Measurements from ENCODE around the gene DALRD3.

DALRD3 gene

GRCh38 chr3:49025793-49026520, 7.6 kb upstream of the DALRD3 start:
- Mint-ChIP-seq H3K4me3 (no peak overlapping the region), H3K27ac (peak overlapping the region; percentile 41), H3K4me1 (ENCODE audit: low read depth) (peaks cover 39% of the 10 kb centered on the region), H3K36me3 (ENCODE audit: low read depth) (peaks cover 42% of the 10 kb centered on the region), H3K9me3 (no peaks in the 10 kb centered on the region), H3K27me3 (ENCODE audit: low read depth) (no peaks in the 10 kb centered on the region)

DNA sequence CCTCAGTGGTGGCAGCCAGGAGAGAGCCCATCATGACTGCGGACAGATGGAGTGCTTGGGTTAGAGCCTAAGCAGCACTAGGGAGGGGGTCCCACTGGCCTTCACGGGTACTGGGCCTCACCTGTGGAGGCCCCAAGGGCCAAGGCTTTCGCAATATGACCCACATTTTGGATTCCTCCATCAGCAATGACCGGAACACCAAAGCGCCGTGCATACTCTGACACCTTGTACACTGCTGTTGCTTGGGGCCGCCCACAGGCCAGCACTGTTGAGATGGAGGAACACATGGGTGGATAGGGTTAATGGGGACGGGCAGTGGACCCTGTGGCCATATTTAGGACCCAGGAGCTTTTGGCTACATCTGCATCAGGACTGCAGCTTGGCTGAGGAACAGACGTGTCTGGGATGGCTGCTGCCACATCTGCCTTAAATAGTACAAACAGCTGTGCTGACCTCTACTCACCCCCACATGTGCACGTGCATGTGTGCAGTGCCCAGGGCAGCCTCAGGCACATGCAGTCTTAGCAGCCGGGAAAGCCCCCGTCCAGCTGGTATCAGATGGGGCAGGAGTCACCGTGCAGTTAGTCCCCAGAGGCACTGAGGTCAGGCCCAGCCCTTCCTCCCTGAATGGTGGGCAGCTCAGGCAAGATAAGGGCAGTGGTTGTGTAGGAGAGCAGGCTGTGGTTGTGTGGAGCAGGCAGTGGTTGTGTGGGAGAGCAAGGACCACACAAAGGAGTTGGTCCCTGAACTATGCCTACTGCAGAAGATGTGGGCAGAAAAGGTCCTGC, 6.8 kb upstream of the DALRD3 start:
- Mint-ChIP-seq H3K36me3 (ENCODE audit: low read depth) (peaks cover 37% of the 10 kb centered on the region), H3K9me3 (no peaks in the 10 kb centered on the region), H3K27ac (peak overlapping the region; percentile 20), H3K4me3 (no peak overlapping the region), H3K4me1 (ENCODE audit: low read depth) (peaks cover 39% of the 10 kb centered on the region), H3K27me3 (ENCODE audit: low read depth) (no peaks in the 10 kb centered on the region)

DNA sequence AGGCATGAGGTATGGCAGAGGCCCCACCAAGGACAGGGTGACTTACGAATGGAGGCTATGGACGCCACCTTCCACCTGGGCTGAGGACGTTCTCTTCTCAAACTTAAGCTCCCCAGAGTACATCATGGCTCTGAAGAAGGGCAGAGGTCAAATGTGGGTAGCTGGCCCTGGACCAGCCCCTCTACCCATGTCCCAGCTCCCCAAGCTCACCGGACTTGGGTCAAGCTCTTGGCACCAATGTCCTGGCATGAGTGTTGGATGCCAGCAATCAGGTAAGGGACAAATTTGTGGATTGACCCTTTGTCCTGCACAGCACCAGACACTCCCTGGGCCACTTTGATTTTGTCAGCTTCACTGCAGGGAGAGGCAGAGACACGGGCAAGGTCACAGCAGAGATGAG, 6.1 kb upstream of the DALRD3 start:
- peaks cover 44% of the 10 kb centered on the region for H3K4me1 Mint-ChIP-seq (ENCODE audit: low read depth)
- peaks cover 35% of the 10 kb centered on the region for H3K36me3 Mint-ChIP-seq (ENCODE audit: low read depth)
- H3K9me3 Mint-ChIP-seq: no peaks in the 10 kb centered on the region
- no peak overlapping the region for H3K4me3 Mint-ChIP-seq
- no peak overlapping the region for H3K27ac Mint-ChIP-seq
- H3K27me3 Mint-ChIP-seq (ENCODE audit: low read depth): no peaks in the 10 kb centered on the region

- H3K4me1 Mint-ChIP-seq (ENCODE audit: low read depth): peaks cover 41% of the 10 kb centered on the region
- H3K4me3 Mint-ChIP-seq: peak overlapping the region; percentile 94
- H3K27me3 Mint-ChIP-seq (ENCODE audit: low read depth): no peaks in the 10 kb centered on the region
- H3K9me3 Mint-ChIP-seq: no peaks in the 10 kb centered on the region
- peaks cover 30% of the 10 kb centered on the region for H3K36me3 Mint-ChIP-seq (ENCODE audit: low read depth)
- H3K27ac Mint-ChIP-seq: peak overlapping the region; percentile 31
Observed at GRCh38 chr3:49023775-49024174, 5.4 kb upstream of the DALRD3 start.

GRCh38 chr3:49022688-49023171, 4.3 kb upstream of the DALRD3 start:
- Mint-ChIP-seq H3K36me3 (ENCODE audit: low read depth) (peaks cover 30% of the 10 kb centered on the region), H3K27ac (peak overlapping the region; percentile 98), H3K4me1 (ENCODE audit: low read depth) (peaks cover 32% of the 10 kb centered on the region), H3K9me3 (no peaks in the 10 kb centered on the region), H3K27me3 (ENCODE audit: low read depth) (no peaks in the 10 kb centered on the region), H3K4me3 (peak overlapping the region; percentile 94)

DNA sequence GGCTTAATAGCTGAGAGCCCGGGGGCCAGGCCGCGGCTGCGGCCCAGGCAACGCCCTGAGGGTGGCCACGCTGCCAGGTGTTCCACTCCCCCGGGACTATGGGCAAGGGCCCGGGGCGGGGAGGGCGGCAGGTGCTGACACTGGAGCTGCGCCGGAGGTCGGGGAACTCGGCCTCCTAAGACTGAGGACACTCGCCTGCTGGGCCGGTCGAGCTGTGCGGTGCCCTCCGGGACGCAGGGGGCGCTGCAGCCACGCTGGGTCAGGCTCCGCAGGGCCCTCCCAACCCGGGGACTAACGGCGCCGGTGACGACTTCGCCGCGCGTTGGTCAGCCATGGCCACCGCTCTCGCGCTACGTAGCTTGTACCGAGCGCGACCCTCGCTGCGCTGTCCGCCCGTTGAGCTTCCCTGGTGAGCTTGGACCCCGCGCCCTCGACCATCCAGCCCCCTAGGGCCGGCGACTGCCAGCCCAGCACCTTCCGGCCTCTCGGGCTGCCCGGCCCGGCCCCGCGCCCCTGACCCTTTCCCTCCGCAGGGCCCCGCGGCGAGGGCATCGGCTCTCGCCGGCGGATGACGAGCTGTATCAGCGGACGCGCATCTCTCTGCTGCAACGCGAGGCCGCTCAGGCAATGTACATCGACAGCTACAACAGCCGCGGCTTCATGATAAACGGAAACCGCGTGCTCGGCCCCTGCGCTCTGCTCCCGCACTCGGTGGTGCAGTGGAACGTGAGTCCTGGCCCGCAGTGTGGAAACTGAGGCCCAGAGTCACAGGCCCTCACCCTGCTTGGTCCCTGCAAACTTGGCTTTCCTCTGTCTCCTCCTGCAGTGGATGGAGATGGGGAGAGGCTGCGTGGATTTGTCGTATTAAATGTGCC, 3.7 kb upstream of the DALRD3 start, which contains the start of gene NDUFAF3:
TSS of gene NDUFAF3 (plus strand) at position 309 of the 875 bp plus-strand sequence. CDS start at position 333, 24 bp downstream.
- H3K36me3 Mint-ChIP-seq (ENCODE audit: low read depth): peaks cover 28% of the 10 kb centered on the region
- H3K9me3 Mint-ChIP-seq: no peaks in the 10 kb centered on the region
- H3K4me3 Mint-ChIP-seq: peak within 1 kb of the TSS; percentile 94
- H3K27ac Mint-ChIP-seq: peak within 1 kb of the TSS; percentile 98
- no peaks in the 10 kb centered on the region for H3K27me3 Mint-ChIP-seq (ENCODE audit: low read depth)
- peaks cover 30% of the 10 kb centered on the region for H3K4me1 Mint-ChIP-seq (ENCODE audit: low read depth)

DNA sequence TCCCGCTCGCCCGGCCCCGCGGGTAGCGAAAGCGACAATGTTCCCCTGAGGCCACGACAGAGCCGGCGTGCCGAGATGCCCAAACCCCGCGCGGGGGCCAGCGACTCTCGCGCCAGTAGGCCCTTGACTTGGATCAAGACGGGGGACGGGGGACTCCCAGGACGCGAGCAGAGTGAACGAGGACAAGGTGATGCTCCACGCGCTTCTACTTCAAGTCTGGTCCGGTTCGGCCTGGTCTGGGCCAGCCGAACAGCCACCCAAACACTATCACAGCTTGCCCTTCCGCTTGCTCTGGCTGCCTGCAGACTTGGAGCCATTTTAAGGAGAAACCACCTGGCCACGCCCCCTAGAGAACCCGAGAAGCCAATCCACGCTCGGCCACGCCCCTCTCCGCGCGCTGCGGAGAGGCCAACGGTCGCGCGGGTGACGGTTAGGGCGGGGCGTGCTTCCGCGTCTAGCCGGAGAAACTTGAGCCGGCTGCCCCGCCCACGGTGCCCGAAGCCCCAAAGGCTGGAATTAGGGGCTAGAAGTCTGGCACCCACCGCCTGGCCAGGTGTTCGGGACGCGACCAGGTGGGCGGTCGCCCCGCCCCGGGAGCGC, 2.9 kb upstream of the DALRD3 start:
- peak overlapping the region; percentile 95 for H3K27ac Mint-ChIP-seq
- H3K4me3 Mint-ChIP-seq: peak overlapping the region; percentile 91
- peaks cover 30% of the 10 kb centered on the region for H3K4me1 Mint-ChIP-seq (ENCODE audit: low read depth)
- no peaks in the 10 kb centered on the region for H3K9me3 Mint-ChIP-seq
- H3K27me3 Mint-ChIP-seq (ENCODE audit: low read depth): no peaks in the 10 kb centered on the region
- H3K36me3 Mint-ChIP-seq (ENCODE audit: low read depth): peaks cover 28% of the 10 kb centered on the region

- Mint-ChIP-seq H3K4me1 (ENCODE audit: low read depth) (peaks cover 27% of the 10 kb centered on the region), H3K36me3 (ENCODE audit: low read depth) (peaks cover 28% of the 10 kb centered on the region), H3K27me3 (ENCODE audit: low read depth) (no peaks in the 10 kb centered on the region), H3K4me3 (peak overlapping the region; percentile 91), H3K9me3 (no peaks in the 10 kb centered on the region), H3K27ac (peak overlapping the region; percentile 95)
Observed at GRCh38 chr3:49020330-49021212, 2.2 kb upstream of the DALRD3 start.

GRCh38 chr3:49019941-49020329, 1.6 kb upstream of the DALRD3 start:
- peak overlapping the region; percentile 91 for H3K4me3 Mint-ChIP-seq
- H3K4me1 Mint-ChIP-seq (ENCODE audit: low read depth): peaks cover 25% of the 10 kb centered on the region
- no peaks in the 10 kb centered on the region for H3K27me3 Mint-ChIP-seq (ENCODE audit: low read depth)
- peak overlapping the region; percentile 95 for H3K27ac Mint-ChIP-seq
- H3K36me3 Mint-ChIP-seq (ENCODE audit: low read depth): peaks cover 29% of the 10 kb centered on the region
- no peaks in the 10 kb centered on the region for H3K9me3 Mint-ChIP-seq

GRCh38 chr3:49018707-49019006, 277 bp upstream of the DALRD3 start:
- H3K36me3 Mint-ChIP-seq (ENCODE audit: low read depth): peaks cover 24% of the 10 kb centered on the region
- H3K4me3 Mint-ChIP-seq: peak overlapping the region; percentile 91
- H3K27me3 Mint-ChIP-seq (ENCODE audit: low read depth): no peaks in the 10 kb centered on the region
- peaks cover 22% of the 10 kb centered on the region for H3K4me1 Mint-ChIP-seq (ENCODE audit: low read depth)
- H3K27ac Mint-ChIP-seq: peak overlapping the region; percentile 87
- no peaks in the 10 kb centered on the region for H3K9me3 Mint-ChIP-seq

- Mint-ChIP-seq H3K27ac (peak overlapping the region; percentile 67), H3K36me3 (ENCODE audit: low read depth) (peaks cover 16% of the 10 kb centered on the region), H3K27me3 (ENCODE audit: low read depth) (no peaks in the 10 kb centered on the region), H3K4me3 (peak overlapping the region; percentile 91), H3K9me3 (no peaks in the 10 kb centered on the region), H3K4me1 (ENCODE audit: low read depth) (peaks cover 14% of the 10 kb centered on the region)
Observed at GRCh38 chr3:49017229-49017970, 980 bp downstream of the DALRD3 start.

DNA sequence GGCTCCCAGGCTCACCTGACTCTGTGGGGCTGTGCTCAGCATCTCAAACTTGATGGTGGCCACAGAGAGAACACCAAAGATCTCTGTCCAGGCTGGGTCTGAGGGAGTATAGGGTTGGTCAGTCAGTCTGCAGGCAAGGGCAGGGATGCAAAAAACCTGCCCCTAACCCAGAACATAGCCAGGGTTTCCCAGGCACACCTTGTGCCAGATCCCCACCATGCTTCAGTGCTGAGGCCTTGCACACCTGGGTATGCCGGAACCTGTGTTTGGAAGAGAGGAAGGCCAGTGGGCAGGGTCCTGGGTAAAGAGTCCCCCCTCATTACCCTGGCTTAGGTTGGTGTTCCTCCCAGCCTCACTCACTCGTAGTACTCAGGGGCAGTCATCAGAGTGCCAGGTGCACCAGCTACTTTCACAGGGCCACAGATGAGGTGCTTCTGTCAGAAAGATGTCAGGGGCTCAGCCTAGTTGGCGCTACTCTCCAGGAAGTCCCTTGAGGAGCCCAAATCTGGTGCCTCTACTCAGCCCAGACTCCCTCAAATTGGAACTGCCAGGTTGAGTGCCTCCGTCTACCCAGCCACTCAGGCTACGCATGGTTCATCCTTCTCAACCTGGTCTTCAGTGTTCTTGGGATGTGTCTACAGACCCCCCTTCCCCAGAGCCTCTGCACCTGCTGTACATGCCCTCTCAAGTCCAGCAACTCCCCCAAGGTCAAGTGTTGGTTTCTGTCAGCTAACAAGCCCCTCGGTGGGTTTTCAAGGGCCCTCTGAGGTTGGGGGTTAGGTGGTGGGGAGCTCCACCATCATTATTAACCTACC, 1.8 kb downstream of the DALRD3 start:
- Mint-ChIP-seq H3K4me3 (no peak overlapping the region), H3K9me3 (no peaks in the 10 kb centered on the region), H3K27ac (no peak overlapping the region), H3K27me3 (ENCODE audit: low read depth) (no peaks in the 10 kb centered on the region), H3K4me1 (ENCODE audit: low read depth) (peaks cover 17% of the 10 kb centered on the region), H3K36me3 (ENCODE audit: low read depth) (peaks cover 20% of the 10 kb centered on the region)
